PFSK-1 (cell line): Measurements from ENCODE around the gene IL18BP.

Experiments
- FOXP2 ChIP-seq: optimal IDR thresholded peaks from 2 replicates; pipeline ENCODE3; 2011; ENCODE audit warnings: borderline replicate concordance, control low read depth, inconsistent platforms; ENCODE audit not compliant: insufficient read depth; ENCODE audit errors: extremely low read length, extremely low read depth
- POLR2AphosphoS5 ChIP-seq: IDR thresholded peaks from 2 replicates; pipeline ENCODE4 v1.6.1; 2012; ENCODE audit warnings: low read depth, mild to moderate bottlenecking, control low read depth, low read length, moderate library complexity
- REST ChIP-seq, 2 experiments: IDR thresholded peaks; 2 replicates each; pipeline versions ENCODE4 v1.6.1 to v1.8.0; 2011 to 2012; ENCODE audit warnings: low read depth in 2 of 2, low read length in 2 of 2, control low read depth in 1 of 2, inconsistent platforms in 1 of 2, mild to moderate bottlenecking in 1 of 2, moderate library complexity in 1 of 2; ENCODE audit not compliant: insufficient read depth in 1 of 2
- SIN3A ChIP-seq: IDR thresholded peaks from 2 replicates; pipeline ENCODE4 v1.6.1; 2012; ENCODE audit warnings: mild to moderate bottlenecking, low read length, moderate library complexity, borderline replicate concordance; ENCODE audit not compliant: insufficient read depth
- TAF1 ChIP-seq: IDR thresholded peaks from 2 replicates; pipeline ENCODE4 v1.6.1; 2012; ENCODE audit warnings: low read length, control low read depth, borderline replicate concordance; ENCODE audit not compliant: insufficient read depth

The IL18BP gene

DNA sequence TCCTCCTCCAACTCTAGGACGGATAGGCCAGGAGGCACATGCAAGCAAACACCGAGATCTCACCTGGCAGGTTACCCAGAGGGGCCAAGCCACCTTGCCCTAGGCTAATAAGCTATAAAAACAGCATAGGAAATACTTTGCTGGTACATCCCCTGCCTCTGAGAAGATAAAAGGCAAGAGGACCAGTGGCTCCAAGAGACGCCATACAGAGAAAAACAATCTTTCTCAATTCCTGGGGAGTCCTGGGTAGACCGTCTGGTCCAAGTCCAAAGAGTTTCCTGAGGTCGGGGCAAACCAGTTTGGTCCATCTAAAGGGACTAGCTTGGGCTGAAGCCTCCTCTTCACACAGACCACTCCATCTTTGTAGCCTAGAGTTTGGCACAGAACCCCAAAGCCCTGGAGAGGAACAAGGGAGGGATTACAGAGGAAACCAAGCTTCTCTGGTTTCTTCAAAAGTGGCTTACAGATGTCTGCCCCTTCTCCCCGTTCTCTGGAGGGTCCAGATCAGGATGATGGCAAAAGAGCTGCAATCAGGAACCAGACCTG lies 41.2 kb downstream of the IL18BP start:
- TF ChIP-seq FOXP2 (no peak), REST (IDR thresholded peaks at IDR 0.05; ENCODE audit: insufficient read depth in 1 of 2, low read depth in 2 of 2, low read length in 2 of 2) (no peak), TAF1 (no peak), SIN3A (no peak), POLR2AphosphoS5 (no peak)

GRCh38 chr11:72040491-72041363 lies 42.0 kb downstream of the IL18BP start:
- TF ChIP-seq FOXP2 (peak; percentile 69), TAF1 (no peak; the same call in 1 of the 2 replicates), SIN3A (peak; percentile 89; the same call in 1 of the 2 replicates)

DNA sequence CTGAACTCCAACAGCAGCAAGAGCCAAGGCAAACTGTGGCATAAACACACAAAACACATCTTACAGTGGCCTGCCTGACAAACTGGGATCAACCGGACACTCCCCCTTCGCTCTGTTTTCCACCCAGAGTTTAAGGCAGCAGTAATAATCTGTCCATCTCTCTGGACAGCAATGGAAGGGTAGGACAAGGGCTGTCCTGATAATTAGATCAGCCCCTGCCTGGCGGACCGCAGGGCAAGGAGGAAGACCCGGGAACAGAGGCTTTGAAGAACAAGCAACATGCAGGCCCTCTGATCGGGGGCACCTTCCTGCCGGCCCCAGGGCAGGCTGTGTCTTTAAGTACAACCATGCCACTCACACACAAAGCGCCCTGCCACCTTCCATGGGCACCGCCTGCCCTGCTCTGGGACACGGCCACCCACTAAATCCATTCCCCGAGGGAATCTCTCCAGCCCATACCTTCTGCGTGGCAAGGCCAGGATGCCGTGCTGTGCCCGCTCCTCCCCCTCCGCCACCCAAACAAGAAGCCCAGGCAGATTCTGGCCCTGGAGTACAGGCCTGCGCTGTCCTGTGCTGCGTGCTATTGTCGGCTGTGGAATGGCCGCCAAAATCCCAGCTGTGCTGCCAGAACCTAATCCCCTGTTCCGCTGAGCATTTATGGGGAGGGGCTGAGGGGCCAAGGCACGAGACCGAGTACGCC lies 42.8 kb downstream of the IL18BP start:
- TF ChIP-seq TAF1 (no peak), POLR2AphosphoS5 (no peak), SIN3A (peak; percentile 73; the same call in 1 of the 2 replicates), FOXP2 (no peak)

- no peak for TF ChIP-seq FOXP2
- peak; percentile 35; the same call in 1 of the 2 replicates for TF ChIP-seq TAF1
- TF ChIP-seq REST (IDR thresholded peaks at IDR 0.05; ENCODE audit: insufficient read depth in 1 of 2, low read depth in 2 of 2, low read length in 2 of 2): no peak
- no peak for TF ChIP-seq POLR2AphosphoS5
Measured at GRCh38 chr11:72042064-72042745, 43.5 kb downstream of the IL18BP start.

- TF ChIP-seq TAF1 (no peak), REST (IDR thresholded peaks at IDR 0.05; ENCODE audit: insufficient read depth in 1 of 2, low read depth in 2 of 2, low read length in 2 of 2) (no peak)
Measured at GRCh38 chr11:72045849-72046248, 47.1 kb downstream of the IL18BP start.
